IMR-90 (cell line): ENCODE data around the gene DBF4B. TPM values are rescaled to one million over a fixed set of nuclear protein-coding genes. Genes with fewer than 3 reads are reported as not detected.

Experiments
- ATAC-seq: fragments of 200-7000 bp; cut with Tn5 transposase; 2 replicates; pipeline ENCODE4 v1.9.1; 2020; ENCODE audit warnings: low read depth, mild to moderate bottlenecking, moderate library complexity
- BruUV-seq: library from RNA; stranded (reverse); fragments of 400-500 nt; replicated peaks from 2 replicates; lab custom pipeline; 2021; lab: Mats Ljungman, UMichigan
- CTCF ChIA-PET: fragments of 300-600 bp; formaldehyde crosslinking; extraction: SDS; loops from one replicate; lab custom pipeline; 2021; ENCODE audit warnings: antibody characterized with exemption; lab: Yijun Ruan, JAX
- POLR2A ChIA-PET: fragments of 300-600 bp; sonication (Branson Sonifier 250); formaldehyde crosslinking; loops from one replicate; lab custom pipeline; 2022; ENCODE audit warnings: antibody characterized with exemption; ENCODE audit not compliant: unreplicated experiment; lab: Charles Lee
- DNase-seq: peaks from one replicate; pipeline ENCODE4 v3.0.0; 2013
- H2AFZ ChIP-seq: replicated peaks from 2 replicates; pipeline ENCODE3; 2013; ENCODE audit warnings: low read length, mild to moderate bottlenecking; ENCODE audit not compliant: poor library complexity
- H2AK5ac ChIP-seq: 2 replicates; pipeline ENCODE4 v1.6.1; 2013; ENCODE audit warnings: low read depth, low read length, inconsistent platforms
- H2AK9ac ChIP-seq: replicated peaks from 2 replicates; pipeline ENCODE3; 2013; ENCODE audit warnings: mild to moderate bottlenecking, low read depth, low read length, moderate library complexity; ENCODE audit not compliant: poor library complexity
- H2BK120ac ChIP-seq: 2 replicates; pipeline ENCODE4 v1.6.1; 2013; ENCODE audit warnings: low read depth, low read length, inconsistent platforms
- H2BK15ac ChIP-seq: 3 replicates; pipeline ENCODE4 v1.6.1; 2013; ENCODE audit warnings: low read depth, low read length, inconsistent platforms
- H2BK20ac ChIP-seq: 2 replicates; pipeline ENCODE4 v1.6.1; 2013; ENCODE audit warnings: low read depth, mild to moderate bottlenecking, inconsistent platforms, low read length, moderate library complexity
- H2BK5ac ChIP-seq: 2 replicates; pipeline ENCODE4 v1.6.1; 2013; ENCODE audit warnings: mild to moderate bottlenecking, low read depth, low read length, inconsistent platforms; ENCODE audit not compliant: poor library complexity, severe bottlenecking
- H3K14ac ChIP-seq: replicated peaks from 2 replicates; pipeline ENCODE4 v1.6.1; 2013; ENCODE audit warnings: low read depth, low read length, inconsistent platforms
- H3K18ac ChIP-seq: 2 replicates; pipeline ENCODE4 v1.6.1; 2013; ENCODE audit warnings: low read depth, low read length, control low read depth
- H3K23ac ChIP-seq: 2 replicates; pipeline ENCODE4 v1.6.1; 2013; ENCODE audit warnings: low read depth, low read length, inconsistent platforms
- H3K27ac ChIP-seq: 2 replicates; pipeline ENCODE4 v1.5.1; 2013; ENCODE audit warnings: mild to moderate bottlenecking, control low read depth, low read length; ENCODE audit not compliant: insufficient read depth
- H3K27me3 ChIP-seq: 2 replicates; pipeline ENCODE4 v1.6.1; 2013; ENCODE audit warnings: low read length; ENCODE audit not compliant: control insufficient read depth, insufficient read depth
- H3K36me3 ChIP-seq: 2 replicates; pipeline ENCODE4 v1.6.1; 2013; ENCODE audit warnings: low read length, mixed read lengths; ENCODE audit not compliant: control insufficient read depth, insufficient read depth
- H3K4ac ChIP-seq: 2 replicates; pipeline ENCODE4 v1.6.1; 2013; ENCODE audit warnings: low read depth, low read length, inconsistent platforms
- H3K4me1 ChIP-seq: 2 replicates; pipeline ENCODE4 v1.6.1; 2013; ENCODE audit warnings: low read length, mixed read lengths; ENCODE audit not compliant: control insufficient read depth, insufficient read depth
- H3K4me2 ChIP-seq: 2 replicates; pipeline ENCODE4 v1.6.1; 2013; ENCODE audit warnings: low read depth, mild to moderate bottlenecking, control low read depth, low read length, moderate library complexity
- H3K4me3 ChIP-seq: 2 replicates; pipeline ENCODE4 v1.5.1; 2013; ENCODE audit warnings: low read depth, mild to moderate bottlenecking, control low read depth, low read length, moderate library complexity; ENCODE audit not compliant: insufficient read depth
- H3K56ac ChIP-seq: 2 replicates; pipeline ENCODE4 v1.6.1; 2013; ENCODE audit warnings: low read length, inconsistent platforms; ENCODE audit not compliant: insufficient read depth; ENCODE audit errors: extremely low read depth
- H3K79me1 ChIP-seq, 2 experiments: 2 replicates each; pipeline ENCODE4 v1.6.1; 2013; ENCODE audit warnings: low read length in 2 of 2, inconsistent platforms in 1 of 2, low read depth in 1 of 2
- H3K9ac ChIP-seq: 2 replicates; pipeline ENCODE4 v1.6.1; 2013; ENCODE audit warnings: low read depth, low read length, control low read depth
- H3K9me1 ChIP-seq: 2 replicates; pipeline ENCODE4 v1.6.1; 2013; ENCODE audit warnings: low read length, inconsistent platforms; ENCODE audit not compliant: insufficient read depth
- H3K9me3 ChIP-seq: 2 replicates; pipeline ENCODE4 v1.6.1; 2013; ENCODE audit warnings: low read length; ENCODE audit not compliant: control insufficient read depth, insufficient read depth
- H4K20me1 ChIP-seq: 2 replicates; pipeline ENCODE4 v1.6.1; 2013; ENCODE audit warnings: low read length, inconsistent platforms; ENCODE audit not compliant: insufficient read depth
- H4K5ac ChIP-seq: 2 replicates; pipeline ENCODE4 v1.6.1; 2013; ENCODE audit warnings: mild to moderate bottlenecking, low read depth, low read length, control low read depth
- H4K8ac ChIP-seq, 2 experiments: 2 replicates each; pipeline ENCODE4 v1.6.1; 2013; ENCODE audit warnings: low read depth in 2 of 2, low read length in 2 of 2, control low read depth in 1 of 2, inconsistent platforms in 1 of 2
- H4K91ac ChIP-seq: 2 replicates; pipeline ENCODE4 v1.6.1; 2013; ENCODE audit warnings: low read depth, low read length, inconsistent platforms; ENCODE audit not compliant: insufficient read depth
- CHD1 ChIP-seq: IDR thresholded peaks from 2 replicates; pipeline ENCODE4 v1.6.1; 2012; ENCODE audit warnings: low read depth, low read length, improper control_type of control experiment
- FOS ChIP-seq: fragments of 150-350 bp; IDR thresholded peaks from 2 replicates; pipeline ENCODE4 v1.6.1; 2016; ENCODE audit warnings: low read depth, low read length
- MAFK ChIP-seq: IDR thresholded peaks from 2 replicates; pipeline ENCODE4 v1.6.1; 2012; ENCODE audit warnings: low read depth, low read length, improper control_type of control experiment
- NFE2L2 ChIP-seq: fragments of 150-350 bp; IDR thresholded peaks from 2 replicates; pipeline ENCODE4 v1.6.1; 2016; ENCODE audit warnings: low read depth, mild to moderate bottlenecking, low read length
- SMC3 ChIP-seq: fragments of 150-350 bp; IDR thresholded peaks from 2 replicates; pipeline ENCODE4 v1.6.1; 2016; ENCODE audit warnings: low read depth, mild to moderate bottlenecking, antibody characterized with exemption, low read length, moderate library complexity
- WGBS, 2 experiments: methylation state at CpG; one replicate each; pipeline versions ENCODE4 v1.1.5 to v1.1.7; 2013; ENCODE audit warnings: missing lambda C conversion rate in 2 of 2; ENCODE audit not compliant: insufficient read length in 1 of 2; ENCODE audit errors: extremely low coverage in 2 of 2; 5-methylcytosine and 5-hydroxymethylcytosine counted together
- dilution Hi-C: fragments of 300-500 bp; cut with HindIII; formaldehyde crosslinking; loops from one replicate; pipeline ENCODE4 v1.14.3; 2018; ENCODE audit warnings: low sequenced_read_pairs; ENCODE audit not compliant: unreplicated experiment
- in situ Hi-C: fragments of 300-500 bp; cut with MboI; formaldehyde crosslinking; loops from 3 replicates; pipeline ENCODE4 v1.14.3; 2019; ENCODE audit warnings: low sequenced_read_pairs, inconsistent platforms, mixed read lengths
- intact Hi-C: fragments of 100-400 bp; cut with micrococcal nuclease; formaldehyde crosslinking; loops from 2 replicates; pipeline ENCODE4 v1.10.0; 2022
- polyA plus RNA-seq, 3 experiments: library from polyadenylated mRNA; depleted of rRNA; stranded (reverse); fragments of >200 nt; gene quantifications; 2 replicates each; pipeline ENCODE4 v1.2.3, GENCODE V29; 2012; ENCODE audit warnings: low replicate concordance in 1 of 3
- total RNA-seq: library from RNA; depleted of rRNA; stranded (reverse); fragments of >200 nt; gene quantifications from 2 replicates; pipeline ENCODE4 v1.2.3, GENCODE V29; 2012
- TF ChIP-seq, protein P1 (sequence below): conservative IDR thresholded peaks from 2 replicates; pipeline ENCODE4 v1.5.1; 2012; ENCODE audit warnings: mild to moderate bottlenecking, low read depth, low read length, improper control_type of control experiment
- TF ChIP-seq, protein P2 (sequence below): fragments of 150-350 bp; IDR thresholded peaks from 2 replicates; pipeline ENCODE4 v1.6.1; 2017; ENCODE audit warnings: mild to moderate bottlenecking, antibody characterized with exemption, low read length, low read depth
- TF ChIP-seq, protein P3 (sequence below): fragments of 150-350 bp; IDR thresholded peaks from 2 replicates; pipeline ENCODE4 v1.6.1; 2016; ENCODE audit warnings: low read depth, mild to moderate bottlenecking, low read length, moderate library complexity, borderline replicate concordance

Gene DBF4B
- total and polyA plus RNA-seq, 2 of the 4 experiments (the other 2 are of a cell fraction): 3.6 to 10.2 TPM

DNA sequence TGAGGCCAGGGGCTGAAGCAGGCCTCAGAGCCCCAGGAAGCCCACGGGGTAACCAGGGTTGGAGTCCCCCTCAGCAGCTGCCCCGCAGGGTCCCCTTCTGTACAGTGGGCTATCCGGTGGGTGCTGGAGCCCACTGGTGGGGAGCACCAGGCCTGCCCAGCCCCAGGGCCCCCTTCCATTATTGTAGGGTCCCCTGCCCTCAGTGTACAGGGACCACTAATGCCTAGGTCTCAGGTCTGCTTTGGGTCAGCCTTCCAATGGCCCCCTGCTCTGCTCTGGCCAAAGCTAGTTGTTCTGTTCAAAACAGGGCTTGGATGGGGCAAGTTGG lies 51.4 kb downstream of the DBF4B start:
- H2AFZ ChIP-seq: no peak overlapping the region

More for the DNA sequence above, 51.4 kb downstream of the DBF4B start:
- Histone ChIP-seq H2BK20ac (no peak overlapping the region), H3K9me1 (0 out of 2 replicates have a peak, but pooled peaks cover 2% of the 10 kb centered on the region), H2AK9ac (no peak overlapping the region), H3K4me2 (no peak overlapping the region), H3K9me3 (no peaks in the 10 kb centered on the region), H3K36me3 (no peaks in the 10 kb centered on the region), H2BK5ac (no peak overlapping the region), H3K4me1 (peaks cover 2% of the 10 kb centered on the region; the same call in 1 of the 2 replicates), H2BK15ac (no peak overlapping the region), H3K23ac (no peak overlapping the region; the same call in 1 of the 2 replicates), H2AK5ac (no peak overlapping the region), H3K27me3 (peaks cover 45% of the 10 kb centered on the region), H2BK120ac (no peak overlapping the region), H4K8ac (no peak overlapping the region), H3K27ac (no peak overlapping the region), H3K18ac (no peak overlapping the region), H3K4me3 (no peak overlapping the region), H3K4ac (no peak overlapping the region), H4K20me1 (no peaks in the 10 kb centered on the region), H3K14ac (no peak overlapping the region), H3K9ac (no peak overlapping the region), H3K79me1 (no peaks in the 10 kb centered on the region), H3K56ac (no peak overlapping the region), H4K5ac (no peak overlapping the region), H4K91ac (no peak overlapping the region)
- DNase-seq: no peak
- ChIA-PET CTCF (no interaction called here), POLR2A (no interaction called here)
- no peak for ATAC-seq
- 0% methylated on average over 1 of the region's 3 CpGs; no CpG with 5 or more reads in 1 of the 2 experiments for WGBS, 2 experiments
- BruUV-seq: no TSS peak
- in situ Hi-C loops: no loop called here
- dilution Hi-C loops: no loop called here
- no peak for TF ChIP-seq CHD1
- TF ChIP-seq MAFK: no peak
- TF ChIP-seq NFE2L2: no peak
- TF ChIP-seq, protein P1, sequence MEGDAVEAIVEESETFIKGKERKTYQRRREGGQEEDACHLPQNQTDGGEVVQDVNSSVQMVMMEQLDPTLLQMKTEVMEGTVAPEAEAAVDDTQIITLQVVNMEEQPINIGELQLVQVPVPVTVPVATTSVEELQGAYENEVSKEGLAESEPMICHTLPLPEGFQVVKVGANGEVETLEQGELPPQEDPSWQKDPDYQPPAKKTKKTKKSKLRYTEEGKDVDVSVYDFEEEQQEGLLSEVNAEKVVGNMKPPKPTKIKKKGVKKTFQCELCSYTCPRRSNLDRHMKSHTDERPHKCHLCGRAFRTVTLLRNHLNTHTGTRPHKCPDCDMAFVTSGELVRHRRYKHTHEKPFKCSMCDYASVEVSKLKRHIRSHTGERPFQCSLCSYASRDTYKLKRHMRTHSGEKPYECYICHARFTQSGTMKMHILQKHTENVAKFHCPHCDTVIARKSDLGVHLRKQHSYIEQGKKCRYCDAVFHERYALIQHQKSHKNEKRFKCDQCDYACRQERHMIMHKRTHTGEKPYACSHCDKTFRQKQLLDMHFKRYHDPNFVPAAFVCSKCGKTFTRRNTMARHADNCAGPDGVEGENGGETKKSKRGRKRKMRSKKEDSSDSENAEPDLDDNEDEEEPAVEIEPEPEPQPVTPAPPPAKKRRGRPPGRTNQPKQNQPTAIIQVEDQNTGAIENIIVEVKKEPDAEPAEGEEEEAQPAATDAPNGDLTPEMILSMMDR: no peak
- TF ChIP-seq, protein P2, sequence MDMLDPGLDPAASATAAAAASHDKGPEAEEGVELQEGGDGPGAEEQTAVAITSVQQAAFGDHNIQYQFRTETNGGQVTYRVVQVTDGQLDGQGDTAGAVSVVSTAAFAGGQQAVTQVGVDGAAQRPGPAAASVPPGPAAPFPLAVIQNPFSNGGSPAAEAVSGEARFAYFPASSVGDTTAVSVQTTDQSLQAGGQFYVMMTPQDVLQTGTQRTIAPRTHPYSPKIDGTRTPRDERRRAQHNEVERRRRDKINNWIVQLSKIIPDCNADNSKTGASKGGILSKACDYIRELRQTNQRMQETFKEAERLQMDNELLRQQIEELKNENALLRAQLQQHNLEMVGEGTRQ: no peak
- TF ChIP-seq, protein P3, sequence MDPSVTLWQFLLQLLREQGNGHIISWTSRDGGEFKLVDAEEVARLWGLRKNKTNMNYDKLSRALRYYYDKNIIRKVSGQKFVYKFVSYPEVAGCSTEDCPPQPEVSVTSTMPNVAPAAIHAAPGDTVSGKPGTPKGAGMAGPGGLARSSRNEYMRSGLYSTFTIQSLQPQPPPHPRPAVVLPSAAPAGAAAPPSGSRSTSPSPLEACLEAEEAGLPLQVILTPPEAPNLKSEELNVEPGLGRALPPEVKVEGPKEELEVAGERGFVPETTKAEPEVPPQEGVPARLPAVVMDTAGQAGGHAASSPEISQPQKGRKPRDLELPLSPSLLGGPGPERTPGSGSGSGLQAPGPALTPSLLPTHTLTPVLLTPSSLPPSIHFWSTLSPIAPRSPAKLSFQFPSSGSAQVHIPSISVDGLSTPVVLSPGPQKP: no peak
- TF ChIP-seq SMC3: no peak
- no peak for TF ChIP-seq FOS
- intact Hi-C loops: loop anchor here (10.0 kb wide), 1 partner anchor 225 kb away; no protein-coding TSS in a partner anchor
